ENCODE measurements around the gene APOC3. TPM values are rescaled to one million over a fixed set of nuclear protein-coding genes. Genes with fewer than 3 reads are reported as not detected.

The APOC3 gene
- total RNA-seq, 1 experiment from 2014 or later = not detected

DNA sequence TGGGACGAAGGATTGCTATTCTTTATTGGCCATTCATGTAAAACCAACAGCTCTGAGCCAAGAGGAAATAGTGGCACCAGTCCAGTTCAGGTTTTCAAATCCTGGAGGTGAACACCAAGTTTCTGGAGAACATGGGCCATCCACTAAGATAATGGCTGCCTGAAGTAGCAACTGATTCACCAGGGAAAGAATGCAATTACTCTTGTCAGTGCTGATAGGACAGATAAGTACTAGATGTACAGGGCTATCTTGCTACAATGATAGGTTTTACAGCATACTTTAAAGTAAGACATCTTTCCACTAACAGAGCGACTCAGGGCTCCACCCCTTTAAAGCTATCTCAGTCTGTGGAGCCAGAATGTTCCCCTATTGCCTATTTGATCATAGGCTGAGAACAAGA lies 44.5 kb downstream of the APOC3 start:
- no peak for DNase-seq (ENCODE audit: low read depth)

DNA sequence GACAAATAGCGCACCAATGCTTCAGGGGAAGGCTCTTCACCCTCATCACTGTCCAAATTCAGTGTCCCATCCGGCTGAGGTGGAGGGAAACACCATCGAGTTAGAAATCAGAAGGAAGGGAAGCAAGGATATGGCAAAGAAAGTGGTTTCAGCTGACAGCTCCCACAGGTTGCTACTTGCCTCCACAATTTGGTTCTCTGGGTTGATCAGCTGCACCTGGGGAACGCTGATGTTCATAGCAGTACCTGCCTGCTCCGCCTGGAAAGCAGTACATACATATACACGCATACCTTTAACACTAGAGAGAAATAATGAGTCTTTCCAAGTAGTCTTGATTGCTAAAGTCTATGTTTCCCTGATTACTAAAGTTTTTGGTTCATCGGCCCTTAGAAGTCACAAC lies 45.5 kb downstream of the APOC3 start:
- no peak for DNase-seq (ENCODE audit: low read depth)

DNA sequence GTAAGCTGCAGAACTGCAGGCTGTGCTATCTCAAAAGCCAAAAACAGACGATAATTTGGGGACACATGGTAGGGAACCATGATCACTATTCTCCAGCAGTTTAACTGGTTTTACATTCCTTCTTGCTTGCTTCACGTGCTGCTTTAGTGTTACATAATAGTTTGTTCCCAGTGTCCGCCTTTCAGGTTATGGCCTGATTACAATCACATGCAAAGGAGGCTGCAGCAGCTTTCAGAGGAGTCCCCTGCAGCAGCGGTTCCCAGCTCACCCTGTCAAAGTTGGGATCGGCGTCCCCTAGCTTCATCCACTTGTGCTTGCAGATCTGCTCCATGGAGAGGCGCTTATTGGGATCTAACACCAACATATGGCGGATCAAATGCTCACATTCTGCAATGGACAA lies 46.9 kb downstream of the APOC3 start:
- no peak for DNase-seq (ENCODE audit: low read depth)

DNA sequence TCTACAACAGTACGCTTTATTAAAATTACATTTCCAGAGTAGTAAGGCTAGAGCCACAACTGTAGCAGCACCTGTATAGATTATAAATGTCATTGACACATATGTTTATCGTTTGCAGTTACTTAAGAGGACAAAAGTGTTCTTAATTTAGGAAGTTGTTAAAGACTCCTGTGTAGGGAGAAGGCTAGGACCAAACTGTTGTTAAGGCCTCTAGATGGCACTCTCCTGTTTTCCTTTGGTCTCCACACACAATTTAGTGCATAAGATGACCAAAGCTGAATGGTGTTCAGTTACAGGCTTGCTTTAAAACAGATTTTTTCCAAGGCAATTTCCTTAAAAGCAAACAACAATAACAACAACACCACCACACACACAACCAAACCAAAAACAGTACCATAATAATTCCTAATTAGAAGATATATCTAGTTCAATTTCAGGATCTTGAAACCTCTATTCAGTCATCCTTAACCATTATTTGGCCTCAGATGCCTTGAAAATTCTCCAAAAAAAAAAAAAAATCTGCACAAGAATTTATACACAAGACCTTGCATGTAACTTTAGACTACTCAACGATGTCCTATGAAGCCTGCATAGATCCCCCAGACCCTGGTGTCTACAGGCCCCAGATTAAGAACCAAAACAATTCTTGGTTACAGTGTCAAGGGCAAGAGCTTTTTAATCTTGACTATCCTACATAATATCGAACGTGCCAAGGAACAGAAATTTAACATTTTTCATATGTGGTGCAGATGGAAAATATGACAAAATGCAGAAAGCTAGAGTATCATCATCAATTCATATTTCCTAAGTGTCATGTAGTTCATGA lies 50.3 kb downstream of the APOC3 start:
- DNase-seq (ENCODE audit: low read depth) = peak; percentile 68

DNA sequence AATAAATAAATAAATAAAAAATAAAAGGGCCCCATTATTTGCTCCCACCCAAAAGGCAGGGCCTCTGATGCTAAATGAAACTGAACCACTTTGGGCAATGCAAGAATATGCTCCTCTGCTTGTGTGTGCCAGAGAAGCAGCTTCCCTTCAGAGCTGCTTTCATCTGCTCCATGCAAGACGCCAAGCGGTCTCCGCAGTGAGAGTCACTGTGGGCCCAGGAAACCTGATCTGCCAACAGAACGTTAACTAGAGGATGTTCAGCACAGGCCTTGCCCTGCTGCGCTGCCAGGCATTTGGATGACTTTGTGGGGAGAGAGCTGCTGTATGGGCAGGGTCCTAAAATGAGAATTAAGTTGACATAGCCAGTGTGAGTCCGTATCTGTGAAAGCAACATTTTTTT lies 51.4 kb downstream of the APOC3 start:
- DNase-seq (ENCODE audit: low read depth) = no peak

DNA sequence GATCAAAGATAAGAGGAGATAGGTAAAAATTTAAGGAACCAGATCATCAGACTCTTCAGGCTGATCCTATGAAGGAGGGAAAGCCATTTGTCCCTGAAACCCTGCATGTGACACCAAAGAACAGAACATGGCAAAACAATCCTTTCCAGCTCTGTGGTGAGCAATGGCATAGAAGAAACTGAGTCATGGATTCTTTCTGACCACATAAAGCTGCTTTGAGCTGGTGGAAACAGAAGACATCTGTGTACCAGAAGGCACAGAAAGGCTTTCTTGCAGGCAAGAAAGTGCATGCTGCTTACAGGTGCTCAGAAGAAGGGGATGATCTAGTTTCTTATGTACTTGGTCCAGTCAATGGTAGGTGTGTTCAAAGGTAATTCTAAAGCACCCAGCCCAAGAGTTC lies 52.7 kb downstream of the APOC3 start:
- peak; percentile 88 for DNase-seq (ENCODE audit: low read depth)

Other genes starting within 250 kb of the APOC3 start
- gene BUD13, start 56.9 kb upstream of the APOC3 start, total RNA-seq (2014; rRNA removed; shearing (Covaris generic)) = 19.5 and 23.2 TPM in 2 replicates
- gene ZPR1, start 41.9 kb upstream of the APOC3 start, total RNA-seq (2014; rRNA removed; shearing (Covaris generic)) = 61.7 and 63.3 TPM in 2 replicates
- gene APOA5, start 38.0 kb upstream of the APOC3 start, total RNA-seq (2014; rRNA removed; shearing (Covaris generic)) = not detected in 2 replicates
- not detected in 2 replicates for gene APOA4, start 6.6 kb upstream of the APOC3 start, total RNA-seq (2014; rRNA removed; shearing (Covaris generic))
- 0.48 TPM in 1 of 2 replicates, not detected in the other for gene APOA1, start 7.7 kb downstream of the APOC3 start, total RNA-seq (2014; rRNA removed; shearing (Covaris generic))